ENCODE data around the gene BBX.

Gene BBX

DNA sequence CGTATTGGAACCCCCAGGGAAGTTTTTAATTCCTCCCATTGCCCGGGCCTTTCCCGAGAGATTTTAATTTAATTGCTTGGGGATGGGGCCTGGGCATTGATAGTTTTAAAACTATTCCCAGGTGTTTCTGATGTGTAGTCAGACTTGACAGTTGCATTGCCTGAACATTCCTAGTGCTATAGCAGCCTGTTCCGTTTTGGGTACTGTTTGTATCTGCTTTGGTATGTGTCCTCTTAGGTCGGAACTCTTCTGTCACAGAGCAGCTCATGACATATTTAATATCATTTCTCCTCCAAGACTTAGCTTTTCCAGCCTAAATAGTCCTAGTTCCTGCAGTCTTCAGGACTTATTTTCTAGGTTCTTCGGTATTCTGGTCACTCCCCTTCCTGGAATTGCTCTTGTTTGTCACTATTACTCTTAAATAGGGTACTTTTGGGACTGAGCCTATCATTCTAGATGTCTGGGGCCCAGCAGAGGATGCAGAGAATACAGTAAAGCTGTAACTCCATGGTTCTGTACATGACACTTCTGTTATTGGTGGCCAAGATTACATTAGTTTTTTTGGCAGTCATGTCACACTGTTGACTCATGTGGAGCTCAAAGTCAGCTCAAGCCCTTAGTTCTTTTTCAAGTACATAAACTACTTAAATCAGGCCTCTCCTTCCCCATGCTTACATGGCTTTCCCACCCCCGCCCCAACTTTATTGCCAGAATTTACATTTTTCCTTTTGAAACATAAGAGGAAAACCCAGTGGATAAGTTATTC lies 81.5 kb downstream of the BBX start:
- DNase-seq: no peak

- no peak for DNase-seq
Observed at GRCh38 chr3:107611775-107612469, 89.2 kb downstream of the BBX start.

DNA sequence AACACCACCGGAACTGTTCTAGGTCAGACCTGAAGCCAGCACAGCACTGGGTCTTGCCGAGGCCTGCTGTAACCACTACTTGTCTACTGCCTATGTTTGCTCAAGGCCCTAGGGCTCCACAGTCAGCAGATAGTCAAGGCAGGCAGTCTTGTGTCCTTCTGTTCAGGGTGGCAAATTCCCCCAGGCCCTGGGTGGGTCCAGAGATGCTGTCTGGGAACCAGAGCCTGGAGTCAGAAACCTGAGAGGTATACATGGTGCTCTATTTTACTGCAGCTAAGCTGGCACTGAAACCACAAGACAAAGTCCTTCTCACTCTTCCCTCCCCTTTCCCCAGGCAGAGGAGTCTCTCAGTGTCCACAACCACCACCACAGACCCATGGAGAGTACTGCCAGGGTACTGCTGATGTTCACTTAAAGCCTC lies 89.9 kb downstream of the BBX start:
- DNase-seq: no peak

DNA sequence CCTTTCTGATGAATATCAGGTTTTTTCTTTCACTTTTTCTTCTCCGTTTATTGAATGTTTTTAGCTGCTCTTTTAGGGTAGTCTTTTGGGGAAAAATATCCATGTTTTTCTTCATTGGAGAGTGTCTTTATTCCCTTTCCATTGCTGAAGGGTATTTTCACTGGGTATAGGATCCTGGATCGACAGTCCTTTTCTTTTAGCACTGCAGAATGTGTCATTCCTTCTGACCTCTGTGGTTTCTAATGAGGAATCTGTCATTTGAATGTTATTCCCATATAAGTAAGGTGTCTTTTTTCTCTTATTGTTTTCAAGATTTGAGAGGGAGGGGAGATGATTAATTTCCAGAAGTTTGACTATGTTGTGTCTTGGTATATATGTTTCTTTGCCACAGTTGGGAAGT lies 96.8 kb downstream of the BBX start:
- DNase-seq: no peak

- DNase-seq: no peak
Observed at GRCh38 chr3:107620534-107620933, 97.8 kb downstream of the BBX start.

- no peak for DNase-seq
Observed at GRCh38 chr3:107621465-107621864, 98.7 kb downstream of the BBX start.

DNA sequence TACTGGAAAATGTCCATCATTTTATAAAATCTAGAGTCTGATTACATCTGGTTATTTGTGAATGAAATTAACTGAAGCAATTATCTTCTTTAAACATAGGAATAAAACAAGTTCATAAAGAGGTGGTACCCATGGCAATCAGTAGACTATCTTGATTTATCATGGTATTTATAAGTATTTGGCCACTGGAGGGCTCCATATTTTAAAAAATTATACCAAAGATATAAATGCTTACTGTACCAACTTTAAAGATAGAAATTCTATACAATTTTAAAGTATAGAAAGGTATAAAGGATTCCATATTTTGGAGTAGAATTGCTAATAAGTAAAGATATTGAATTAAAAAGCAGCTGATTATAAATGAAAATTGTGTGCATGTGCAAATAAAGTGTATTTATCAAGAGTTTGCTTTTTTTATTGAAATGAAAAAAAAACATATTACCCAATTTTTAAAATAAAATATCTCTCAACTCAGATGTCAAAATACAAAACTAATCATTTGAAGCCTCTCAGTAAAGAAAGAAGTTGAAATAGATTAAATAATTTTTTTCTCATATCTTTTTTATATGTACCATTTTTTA lies 105.3 kb downstream of the BBX start:
- DNase-seq: no peak

DNA sequence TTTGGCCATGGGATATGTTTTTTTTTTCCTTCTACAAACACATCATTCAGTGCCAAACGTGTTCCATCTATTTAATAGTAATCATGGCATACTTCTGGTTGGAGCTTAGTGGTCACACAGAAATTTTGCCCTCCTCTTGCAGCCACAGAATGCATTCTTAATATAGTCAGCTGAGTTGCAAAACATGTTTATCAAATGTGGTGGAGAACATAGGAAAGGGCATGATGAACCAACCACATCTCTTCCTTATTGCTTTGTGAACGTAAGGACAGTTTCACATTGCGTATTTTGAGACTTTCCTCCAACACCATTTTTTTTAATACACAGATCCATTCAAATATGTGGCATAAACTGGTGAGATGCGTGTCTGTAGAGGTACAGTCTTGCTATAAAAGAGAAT lies 106.8 kb downstream of the BBX start:
- DNase-seq: no peak

DNA sequence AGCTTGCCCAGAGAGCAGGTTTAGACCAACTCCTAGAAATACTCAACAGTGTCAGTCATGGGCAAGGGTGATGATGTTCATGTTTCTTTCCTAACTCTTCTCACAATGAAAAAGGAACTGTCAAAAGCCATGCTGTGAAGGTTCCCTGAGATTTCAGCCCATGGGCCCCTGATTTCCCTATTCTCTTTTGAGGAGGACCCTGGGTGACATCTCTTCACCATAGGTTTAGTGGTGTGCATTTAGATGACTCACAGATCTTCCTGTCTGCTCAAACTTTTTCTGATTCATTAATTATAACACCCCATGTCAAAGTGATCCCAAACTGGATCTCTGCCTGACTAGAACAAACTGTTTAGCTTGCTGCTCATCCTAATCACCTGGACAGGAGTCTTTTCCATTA lies 108.0 kb downstream of the BBX start:
- no peak for DNase-seq

- DNase-seq: no peak
Observed at GRCh38 chr3:107632576-107632975, 109.8 kb downstream of the BBX start.

DNA sequence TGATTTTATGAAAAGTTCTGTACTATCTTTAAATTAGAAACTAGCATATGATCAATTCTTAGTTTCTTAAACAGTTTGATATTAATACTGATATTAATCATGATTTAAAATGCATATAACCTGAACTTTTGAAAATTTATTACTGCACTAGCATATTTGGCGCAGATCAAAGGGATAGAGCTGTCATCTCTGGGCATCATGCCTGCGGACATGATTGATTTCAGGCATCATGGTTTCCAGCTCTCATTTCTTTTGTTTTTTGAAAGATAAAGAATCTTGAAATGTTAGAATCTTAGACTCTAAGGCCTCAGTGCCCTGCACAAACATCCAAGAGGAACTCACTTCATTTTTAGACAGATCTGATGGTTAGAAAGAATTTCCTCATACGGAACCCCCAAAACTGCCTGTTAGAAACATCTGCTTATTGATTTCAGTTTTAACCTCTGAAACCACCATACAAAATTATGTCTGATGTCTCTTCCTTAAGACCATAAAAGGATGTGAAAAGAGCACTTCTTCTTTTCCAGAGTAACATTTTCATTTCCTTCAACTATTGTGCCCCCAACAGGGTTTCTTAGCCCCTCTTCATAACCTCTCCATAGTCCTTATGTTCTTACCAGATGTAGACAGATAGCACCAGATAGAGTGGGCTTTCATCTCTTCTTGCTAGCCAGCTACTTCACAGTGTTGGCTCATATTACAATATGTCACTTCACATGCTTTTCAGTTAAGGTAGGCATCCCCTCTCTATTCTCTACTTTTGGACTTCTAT lies 110.8 kb downstream of the BBX start:
- DNase-seq: no peak

DNA sequence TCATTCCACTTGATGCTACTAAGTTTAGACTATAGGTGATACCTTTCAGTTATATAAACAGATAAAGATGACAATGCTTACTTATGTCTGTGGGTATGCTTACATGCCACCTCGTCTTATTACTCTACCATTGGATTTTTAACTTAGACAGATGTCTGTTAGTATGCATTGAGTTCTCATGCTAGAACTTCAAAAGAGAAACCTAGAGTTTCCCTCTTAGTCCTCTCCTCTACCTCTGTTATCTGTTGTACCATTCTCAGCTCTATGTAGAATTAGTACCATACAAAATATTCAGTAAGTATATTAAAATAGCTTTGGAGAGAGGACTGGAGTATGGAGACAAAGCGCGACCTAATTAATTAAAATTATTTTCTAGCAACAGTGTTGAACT lies 111.3 kb downstream of the BBX start:
- no peak for DNase-seq

DNA sequence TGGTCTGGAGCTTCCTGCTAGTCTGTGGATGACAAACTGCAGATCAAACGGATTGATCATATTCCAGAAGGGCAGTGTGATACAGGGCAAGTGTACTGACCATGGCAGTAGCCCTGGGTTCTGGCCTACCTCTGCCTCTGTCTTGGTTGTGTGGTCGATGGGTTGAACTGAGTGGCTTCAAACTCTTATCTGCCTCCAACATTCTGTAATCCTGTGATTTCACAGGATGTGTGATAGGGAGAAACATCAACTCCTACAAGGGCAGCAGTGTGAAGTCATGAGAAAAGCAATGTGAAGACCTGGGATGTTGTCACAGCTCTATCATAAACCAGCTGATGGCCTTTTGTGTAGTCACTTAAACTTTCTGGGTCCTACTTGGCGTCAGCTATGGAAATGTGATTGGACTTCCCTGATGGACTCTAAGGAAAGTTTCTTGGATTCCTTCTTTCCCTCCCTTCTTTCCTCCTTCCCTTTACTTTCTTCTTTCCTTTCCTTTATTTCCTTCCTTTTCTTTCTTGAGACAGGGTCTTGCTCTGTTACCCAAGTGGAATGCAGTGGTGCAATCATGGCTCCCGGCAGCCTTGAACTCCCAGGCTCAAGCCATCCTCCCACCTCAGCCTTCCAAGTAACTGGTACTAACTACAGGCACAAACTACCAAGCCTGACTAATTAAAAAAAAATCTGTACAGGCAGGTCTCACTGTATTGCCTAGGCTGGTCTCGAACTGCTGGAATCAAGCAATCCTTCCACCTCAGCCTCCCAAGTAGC lies 114.8 kb downstream of the BBX start:
- no peak for DNase-seq

GRCh38 chr3:107641572-107642307 lies 119.0 kb downstream of the BBX start:
- no peak for DNase-seq

- DNase-seq: no peak
Observed at GRCh38 chr3:107643038-107643883, 120.5 kb downstream of the BBX start.

- DNase-seq: no peak
Observed at GRCh38 chr3:107644631-107645030, 121.9 kb downstream of the BBX start.

DNA sequence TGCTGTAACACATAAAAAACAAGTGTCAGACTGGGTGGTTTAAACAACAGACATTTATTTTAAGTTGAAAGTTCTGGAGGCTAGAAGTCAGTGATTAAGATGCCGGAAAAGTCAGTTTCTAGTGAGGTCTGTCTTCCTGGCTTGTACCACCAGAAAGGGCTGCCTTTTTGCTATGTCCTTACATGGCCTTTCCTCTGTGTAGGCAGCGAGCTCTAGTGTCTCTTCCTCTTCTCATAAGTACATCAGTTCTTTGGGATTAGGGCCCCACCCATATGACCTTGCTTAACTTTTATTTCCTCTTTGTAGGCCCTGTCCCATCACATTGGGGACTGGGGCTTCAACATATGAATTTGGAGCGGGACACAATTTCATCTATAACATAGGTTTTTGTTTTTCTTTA lies 128.0 kb downstream of the BBX start:
- DNase-seq: no peak

DNA sequence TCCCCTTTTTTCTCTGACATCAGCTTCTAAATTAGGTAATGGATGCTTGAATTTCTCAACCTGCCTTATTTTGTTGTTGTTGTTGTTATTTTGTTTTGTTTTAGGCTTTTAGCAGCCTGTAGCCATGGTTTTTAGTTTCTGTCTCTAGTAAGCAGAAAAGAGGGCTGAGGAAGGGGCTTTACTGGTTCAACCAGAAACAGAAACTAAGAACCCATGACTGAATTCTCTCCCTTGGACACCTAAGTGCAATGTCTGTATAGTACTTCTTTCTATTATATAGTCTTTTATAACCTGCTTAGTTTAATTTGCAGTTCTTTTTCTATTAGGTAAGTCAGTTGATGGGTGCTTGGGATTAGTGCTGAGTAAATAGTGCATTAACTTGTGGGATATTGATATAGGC lies 129.0 kb downstream of the BBX start:
- no peak for DNase-seq

- no peak for DNase-seq
Observed at GRCh38 chr3:107654218-107654617, 131.5 kb downstream of the BBX start.

GRCh38 chr3:107657971-107658370 lies 135.2 kb downstream of the BBX start:
- DNase-seq: no peak

Data from effector CD4-positive, alpha-beta T cell (primary cell).